ENCODE data around the gene YWHAH.

Gene YWHAH

GRCh38 chr22:31957970-31958594 is 13.7 kb downstream of the YWHAH start:
- H3K27ac ChIP-seq, result no peak overlapping the region
- no peak for TF ChIP-seq CTCF (conservative IDR thresholded peaks at IDR 0.05)

- H3K27ac ChIP-seq, result no peak overlapping the region
These were observed 14.4 kb downstream of the YWHAH start for GRCh38 chr22:31958625-31959239.

GRCh38 chr22:31960767-31961166 is 16.4 kb downstream of the YWHAH start:
- no peak for TF ChIP-seq CTCF (conservative IDR thresholded peaks at IDR 0.05)
- no peak overlapping the region for H3K27ac ChIP-seq

More at GRCh38 chr22:31958625-31959239, 14.4 kb downstream of the YWHAH start:
- TF ChIP-seq CTCF (conservative IDR thresholded peaks at IDR 0.05), result no peak

- no peak overlapping the region for H3K27ac ChIP-seq
- TF ChIP-seq CTCF (conservative IDR thresholded peaks at IDR 0.05), result no peak
These were observed 18.2 kb downstream of the YWHAH start for GRCh38 chr22:31962387-31963125.

- H3K27ac ChIP-seq, result no peak overlapping the region
- TF ChIP-seq CTCF (conservative IDR thresholded peaks at IDR 0.05), result no peak
These were observed 23.7 kb downstream of the YWHAH start for GRCh38 chr22:31968022-31968421.

- TF ChIP-seq CTCF (conservative IDR thresholded peaks at IDR 0.05), result no peak
- peak overlapping the region; percentile 50; the same call in 1 of the 2 replicates for H3K27ac ChIP-seq
These were observed 25.6 kb downstream of the YWHAH start for GRCh38 chr22:31969789-31970489.
